OCI-LY3 (cell line): ENCODE results near the gene XRCC5.
"Not testable (repeated sequence)": the region's sequence is repeated elsewhere in the genome, so short reads cannot be mapped to it uniquely, and the experiment has no call there.

Source experiments
- H2AFZ ChIP-seq: fragments of 200-600, 300-600 bp; shearing (Covaris generic); 2 replicates; pipeline ENCODE4 v1.6.0; 2014; ENCODE audit warnings: antibody characterized with exemption, low read depth, low read length
- H3K27ac ChIP-seq: fragments of 200-600, 300-600 bp; sonication (generic); 2 replicates; pipeline ENCODE4 v1.5.1; 2014; ENCODE audit warnings: mild to moderate bottlenecking, low read length, moderate library complexity, mixed read lengths
- H3K27me3 ChIP-seq: fragments of 200-600, 300-600 bp; sonication (generic); 2 replicates; pipeline ENCODE4 v1.6.1; 2014; ENCODE audit warnings: low read depth, low read length, mixed read lengths
- H3K36me3 ChIP-seq: fragments of 200-600, 300-600 bp; sonication (generic); replicated peaks from 2 replicates; pipeline ENCODE3; 2014; ENCODE audit warnings: low read depth, low read length, mixed read lengths
- H3K4me1 ChIP-seq: fragments of 300-600, 200-600 bp; sonication (generic); 2 replicates; pipeline ENCODE4 v1.6.1; 2014; ENCODE audit warnings: low read length, mixed read lengths
- H3K4me2 ChIP-seq: fragments of 200-600, 300-600 bp; sonication (generic); 2 replicates; pipeline ENCODE4 v1.6.1; 2014; ENCODE audit warnings: low read length, mixed read lengths
- H3K4me3 ChIP-seq: fragments of 300-600, 200-600 bp; sonication (generic); 2 replicates; pipeline ENCODE4 v1.5.1; 2014; ENCODE audit warnings: antibody characterized with exemption, mild to moderate bottlenecking, low read length, moderate library complexity
- H3K79me2 ChIP-seq: fragments of 300-600, 200-600 bp; shearing (Covaris generic); 2 replicates; pipeline ENCODE4 v1.6.1; 2014; ENCODE audit warnings: mild to moderate bottlenecking, low read length, mixed read lengths
- H3K9ac ChIP-seq: fragments of 300-600, 200-600 bp; shearing (Covaris generic); 2 replicates; pipeline ENCODE4 v1.6.0; 2014; ENCODE audit warnings: mild to moderate bottlenecking, low read length, moderate library complexity
- H3K9me3 ChIP-seq: fragments of 200-600, 300-600 bp; shearing (Covaris generic); 2 replicates; pipeline ENCODE4 v1.6.1; 2014; ENCODE audit warnings: low read length, mixed read lengths; ENCODE audit not compliant: insufficient read depth
- H4K20me1 ChIP-seq: fragments of 200-600, 300-600 bp; sonication (generic); 2 replicates; pipeline ENCODE4 v1.6.1; 2016; ENCODE audit warnings: low read length, mixed read lengths; ENCODE audit not compliant: insufficient read depth
- EZH2phosphoT487 ChIP-seq: fragments of 200-600 bp; shearing (Covaris generic); IDR thresholded peaks from 2 replicates; pipeline ENCODE4 v1.6.1; 2018; ENCODE audit warnings: antibody characterized with exemption, mixed run types, low read depth
- TF ChIP-seq, protein P1 (sequence below): fragments of 200-600, 300-600 bp; sonication (generic); IDR thresholded peaks from 2 replicates; pipeline ENCODE4 v1.5.1; 2014; ENCODE audit warnings: antibody characterized with exemption, low read length, low read depth

Gene XRCC5

DNA sequence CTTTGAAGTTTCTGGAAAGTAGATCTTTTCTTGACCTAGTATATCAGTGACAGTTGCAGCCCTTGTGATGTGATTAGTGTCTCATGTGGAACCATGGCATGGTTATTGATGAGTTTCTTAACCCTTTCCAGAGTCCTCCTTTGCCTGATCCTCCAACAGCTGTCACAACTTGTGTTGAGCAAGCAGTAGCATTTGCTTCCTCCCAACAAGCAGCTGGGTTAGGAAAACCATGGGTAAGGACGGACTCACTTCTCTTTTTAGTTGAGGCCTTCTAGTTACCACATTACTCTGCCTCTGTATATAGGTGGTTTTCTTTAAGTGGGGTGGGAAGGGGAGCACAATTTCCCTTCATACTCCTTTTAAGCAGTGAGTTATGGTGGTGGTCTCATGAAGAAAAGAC is 96.3 kb downstream of the XRCC5 start:
- TF ChIP-seq EZH2phosphoT487, result no peak
- TF ChIP-seq, protein P1, sequence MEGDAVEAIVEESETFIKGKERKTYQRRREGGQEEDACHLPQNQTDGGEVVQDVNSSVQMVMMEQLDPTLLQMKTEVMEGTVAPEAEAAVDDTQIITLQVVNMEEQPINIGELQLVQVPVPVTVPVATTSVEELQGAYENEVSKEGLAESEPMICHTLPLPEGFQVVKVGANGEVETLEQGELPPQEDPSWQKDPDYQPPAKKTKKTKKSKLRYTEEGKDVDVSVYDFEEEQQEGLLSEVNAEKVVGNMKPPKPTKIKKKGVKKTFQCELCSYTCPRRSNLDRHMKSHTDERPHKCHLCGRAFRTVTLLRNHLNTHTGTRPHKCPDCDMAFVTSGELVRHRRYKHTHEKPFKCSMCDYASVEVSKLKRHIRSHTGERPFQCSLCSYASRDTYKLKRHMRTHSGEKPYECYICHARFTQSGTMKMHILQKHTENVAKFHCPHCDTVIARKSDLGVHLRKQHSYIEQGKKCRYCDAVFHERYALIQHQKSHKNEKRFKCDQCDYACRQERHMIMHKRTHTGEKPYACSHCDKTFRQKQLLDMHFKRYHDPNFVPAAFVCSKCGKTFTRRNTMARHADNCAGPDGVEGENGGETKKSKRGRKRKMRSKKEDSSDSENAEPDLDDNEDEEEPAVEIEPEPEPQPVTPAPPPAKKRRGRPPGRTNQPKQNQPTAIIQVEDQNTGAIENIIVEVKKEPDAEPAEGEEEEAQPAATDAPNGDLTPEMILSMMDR, result no peak
- H3K4me1 ChIP-seq, result peaks cover 60% of the 10 kb centered on the region
- H3K36me3 ChIP-seq, result peaks cover 66% of the 10 kb centered on the region
- H2AFZ ChIP-seq, result no peak overlapping the region
- peak overlapping the region; percentile 72 for H3K4me2 ChIP-seq
- H3K9ac ChIP-seq, result peak overlapping the region; percentile 49
- peak overlapping the region; percentile 16 for H3K4me3 ChIP-seq
- H4K20me1 ChIP-seq, result 0 out of 2 replicates have a peak, but pooled peaks cover 4% of the 10 kb centered on the region
- H3K27ac ChIP-seq, result peak overlapping the region; percentile 99
- H3K79me2 ChIP-seq, result peaks cover 15% of the 10 kb centered on the region
- no peaks in the 10 kb centered on the region for H3K9me3 ChIP-seq
- no peaks in the 10 kb centered on the region for H3K27me3 ChIP-seq

DNA sequence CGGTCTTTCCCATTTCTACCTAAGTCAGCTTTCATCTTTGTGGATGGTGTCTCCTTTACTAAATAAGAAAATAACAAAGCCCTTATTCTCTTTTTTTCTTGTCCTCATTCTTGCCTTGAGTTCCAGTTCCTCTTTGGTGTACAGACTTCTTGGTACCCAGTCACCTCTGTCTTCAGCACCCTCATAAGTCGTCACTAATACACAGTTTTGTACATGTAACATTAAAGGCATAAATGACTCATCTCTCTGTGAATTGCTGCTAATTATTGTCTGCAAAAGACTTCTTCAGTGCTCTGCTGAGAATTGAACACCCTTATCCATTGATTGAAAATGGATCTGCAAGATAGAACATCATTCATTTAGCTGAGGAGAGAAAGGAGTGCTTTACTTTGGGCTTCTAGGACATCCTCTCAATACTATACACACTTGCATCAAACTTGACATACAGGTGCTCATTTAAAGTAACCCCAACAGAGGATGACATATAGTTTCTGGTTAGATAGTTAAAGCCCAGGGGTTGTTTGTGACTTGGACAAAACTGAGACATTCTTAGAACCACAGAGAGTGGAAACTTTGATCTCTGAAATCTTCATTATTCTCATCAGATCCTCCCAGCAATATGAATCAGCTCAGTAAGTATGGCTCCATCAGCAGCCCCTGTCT is 97.0 kb downstream of the XRCC5 start:
- TF ChIP-seq, protein P1, result no peak
- TF ChIP-seq EZH2phosphoT487, result no peak
- Histone ChIP-seq H3K4me2 (peak overlapping the region; percentile 72), H4K20me1 (0 out of 2 replicates have a peak, but pooled peaks cover 4% of the 10 kb centered on the region), H3K27ac (peak overlapping the region; percentile 99), H3K27me3 (no peaks in the 10 kb centered on the region), H3K9ac (peak overlapping the region; percentile 62), H3K4me1 (peaks cover 60% of the 10 kb centered on the region), H3K4me3 (peak overlapping the region; percentile 54), H3K79me2 (peaks cover 15% of the 10 kb centered on the region), H3K9me3 (no peaks in the 10 kb centered on the region), H2AFZ (no peak overlapping the region), H3K36me3 (peaks cover 61% of the 10 kb centered on the region)

DNA sequence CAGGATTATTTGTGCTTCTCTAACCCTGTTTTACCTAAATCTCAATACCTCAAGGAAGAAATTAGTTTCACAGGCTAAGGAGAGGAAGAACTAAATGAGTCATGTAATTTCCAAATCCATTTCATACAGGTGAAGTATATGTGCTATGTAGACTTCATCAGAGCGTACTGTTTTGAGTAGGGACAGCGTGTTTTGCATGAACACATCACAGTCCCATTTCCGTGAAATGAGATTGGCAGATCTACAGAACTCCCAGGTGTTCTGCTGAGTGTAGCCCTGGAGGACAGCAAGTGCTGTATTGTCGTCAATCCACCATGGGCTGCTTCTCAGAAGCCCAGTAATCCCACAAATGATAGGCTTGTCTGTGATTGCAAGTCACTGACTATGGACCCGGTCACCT is 97.7 kb downstream of the XRCC5 start:
- Histone ChIP-seq H3K4me1 (peaks cover 60% of the 10 kb centered on the region), H3K9me3 (no peaks in the 10 kb centered on the region), H3K79me2 (peaks cover 15% of the 10 kb centered on the region), H3K9ac (peak overlapping the region; percentile 62; the same call in 1 of the 2 replicates), H3K4me3 (peak overlapping the region; percentile 54), H4K20me1 (0 out of 2 replicates have a peak, but pooled peaks cover 4% of the 10 kb centered on the region), H3K27me3 (no peaks in the 10 kb centered on the region), H3K27ac (peak overlapping the region; percentile 99), H3K4me2 (peak overlapping the region; percentile 72), H3K36me3 (peaks cover 60% of the 10 kb centered on the region), H2AFZ (no peak overlapping the region)
- TF ChIP-seq, protein P1, result no peak
- no peak for TF ChIP-seq EZH2phosphoT487

DNA sequence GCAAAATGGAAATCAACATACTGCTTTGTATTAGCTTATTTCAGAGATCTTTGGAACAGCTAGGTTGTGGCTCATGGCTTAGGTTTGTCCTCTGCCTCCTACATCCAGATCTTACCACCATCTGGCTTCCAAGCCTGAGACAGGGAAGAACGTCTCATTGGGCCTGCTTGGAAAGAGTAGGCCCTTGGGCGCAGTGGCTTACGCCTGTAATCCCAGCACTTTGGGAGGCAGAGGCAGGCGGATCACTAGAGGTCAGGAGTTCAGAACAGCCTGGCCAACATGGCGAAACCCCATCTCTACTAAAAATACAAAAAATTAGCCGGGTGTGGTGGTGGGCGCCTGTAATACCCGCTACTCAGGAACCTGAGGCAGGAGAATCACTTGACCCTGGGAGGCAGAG is 99.5 kb downstream of the XRCC5 start:
- H3K27ac ChIP-seq, H4K20me1 ChIP-seq, H3K4me2 ChIP-seq, H3K9me3 ChIP-seq, H3K27me3 ChIP-seq, H2AFZ ChIP-seq, H3K9ac ChIP-seq, H3K4me3 ChIP-seq, H3K79me2 ChIP-seq: not testable (repeated sequence)
- peaks cover 42% of the 10 kb centered on the region for H3K4me1 ChIP-seq
- H3K36me3 ChIP-seq, result peaks cover 46% of the 10 kb centered on the region
